ENCODE data around the gene LCN2.

LCN2 gene

GRCh38 chr9:128192601-128193371, 43.5 kb downstream of the LCN2 start:
- TF ChIP-seq TAF1 (IDR thresholded peaks at IDR 0.05; ENCODE audit: borderline replicate concordance, insufficient read depth, low read length) (no peak), POLR2AphosphoS5 (IDR thresholded peaks at IDR 0.05; ENCODE audit: low read depth, low read length) (no peak), REST (IDR thresholded peaks at IDR 0.05; ENCODE audit: insufficient read depth in 1 of 2, low read depth in 2 of 2, low read length in 2 of 2) (no peak)

GRCh38 chr9:128193469-128194096, 44.3 kb downstream of the LCN2 start:
- TF ChIP-seq TAF1 (IDR thresholded peaks at IDR 0.05; ENCODE audit: borderline replicate concordance, insufficient read depth, low read length) (no peak), REST (IDR thresholded peaks at IDR 0.05; ENCODE audit: insufficient read depth in 1 of 2, low read depth in 2 of 2, low read length in 2 of 2) (no peak), POLR2AphosphoS5 (IDR thresholded peaks at IDR 0.05; ENCODE audit: low read depth, low read length) (no peak), FOXP2 (optimal IDR thresholded peaks at IDR 0.05; ENCODE audit: borderline replicate concordance, extremely low read depth, extremely low read length, insufficient read depth) (no peak), SIN3A (IDR thresholded peaks at IDR 0.05; ENCODE audit: borderline replicate concordance, insufficient read depth, low read length) (no peak)

GRCh38 chr9:128201441-128202369, 52.5 kb downstream of the LCN2 start:
- no peak for TF ChIP-seq SIN3A (IDR thresholded peaks at IDR 0.05; ENCODE audit: borderline replicate concordance, insufficient read depth, low read length)
- TF ChIP-seq TAF1 (IDR thresholded peaks at IDR 0.05; ENCODE audit: borderline replicate concordance, insufficient read depth, low read length), result no peak
- no peak for TF ChIP-seq POLR2AphosphoS5 (IDR thresholded peaks at IDR 0.05; ENCODE audit: low read depth, low read length)
- TF ChIP-seq REST (IDR thresholded peaks at IDR 0.05; ENCODE audit: insufficient read depth in 1 of 2, low read depth in 2 of 2, low read length in 2 of 2), result no peak
- TF ChIP-seq FOXP2 (optimal IDR thresholded peaks at IDR 0.05; ENCODE audit: borderline replicate concordance, extremely low read depth, extremely low read length, insufficient read depth), result no peak

- no peak for TF ChIP-seq FOXP2 (optimal IDR thresholded peaks at IDR 0.05; ENCODE audit: borderline replicate concordance, extremely low read depth, extremely low read length, insufficient read depth)
- no peak for TF ChIP-seq TAF1 (IDR thresholded peaks at IDR 0.05; ENCODE audit: borderline replicate concordance, insufficient read depth, low read length)
- TF ChIP-seq POLR2AphosphoS5 (IDR thresholded peaks at IDR 0.05; ENCODE audit: low read depth, low read length), result no peak
- no peak for TF ChIP-seq REST (IDR thresholded peaks at IDR 0.05; ENCODE audit: insufficient read depth in 1 of 2, low read depth in 2 of 2, low read length in 2 of 2)
- no peak for TF ChIP-seq SIN3A (IDR thresholded peaks at IDR 0.05; ENCODE audit: borderline replicate concordance, insufficient read depth, low read length)
These were observed 53.4 kb downstream of the LCN2 start for GRCh38 chr9:128202648-128203023.
